K562 (cell line): Measurements from ENCODE around the gene OTUB2. TPM values are rescaled to one million over a fixed set of nuclear protein-coding genes. Genes with fewer than 3 reads are reported as not detected.
A peak's percentile ranks its signal among the peaks of the same experiment; 100 is the strongest.

Experiments
- ATAC-seq: fragments of 200-7000 bp; cut with Tn5 transposase; 3 replicates; pipeline ENCODE4 v1.9.1; 2020; ENCODE audit warnings: moderate library complexity
- BruUV-seq: library from RNA; stranded (reverse); fragments of 400-500 nt; replicated peaks from 2 replicates; lab custom pipeline; 2021; lab: Mats Ljungman, UMichigan
- CTCF ChIA-PET: fragments of 300-600 bp; formaldehyde crosslinking; extraction: SDS; loops from one replicate; lab custom pipeline; 2021; ENCODE audit warnings: low intra/inter-chr PET ratio; lab: Yijun Ruan, JAX
- POLR2A ChIA-PET: fragments of 300-600, 350-650 bp; sonication (Branson Sonifier 250); formaldehyde crosslinking; extraction: SDS; loops from one replicate; lab custom pipeline; 2021; ENCODE audit warnings: antibody characterized with exemption, inconsistent platforms; lab: Yijun Ruan, JAX
- DNase-seq, 4 experiments: peaks; one replicate each; pipeline versions ENCODE4 v3.0.0 to v3.0.0-alpha.2; 2011 to 2018; ENCODE audit warnings: low spot score in 3 of 4, mixed read lengths in 3 of 4; ENCODE audit errors: extremely low read depth in 1 of 4
- FAIRE-seq: peaks from 2 replicates; lab custom pipeline; 2011; peaks lifted over from hg19 to GRCh38; lab: Jason Lieb, UNC
- H2AFZ ChIP-seq: 2 replicates; pipeline ENCODE4 v1.6.0; 2011; ENCODE audit warnings: low read depth, low read length, control low read depth, inconsistent platforms
- H3K27ac ChIP-seq: fragments of 200-600 bp; 3 replicates; pipeline ENCODE4 v1.8.0; 2011; ENCODE audit warnings: low read depth, mild to moderate bottlenecking, control low read depth, inconsistent platforms, low read length, moderate library complexity, mixed read lengths; ENCODE audit errors: extremely low read depth
- H3K27me3 ChIP-seq, 2 experiments: fragments of 300-600 bp in 1 of 2; 2 replicates in 1 of 2; 3 replicates in 1 of 2; pipeline versions ENCODE4 v1.6.0 to v1.8.0; 2011; ENCODE audit warnings: inconsistent platforms in 2 of 2, low read length in 2 of 2, mild to moderate bottlenecking in 1 of 2, mixed read lengths in 1 of 2, moderate library complexity in 1 of 2; ENCODE audit not compliant: control insufficient read depth in 2 of 2, insufficient read depth in 2 of 2
- H3K36me3 ChIP-seq: fragments of 300-600 bp; 3 replicates; pipeline ENCODE4 v1.8.0; 2011; ENCODE audit warnings: mild to moderate bottlenecking, low read length, inconsistent platforms; ENCODE audit not compliant: control insufficient read depth, insufficient read depth
- H3K4me1 ChIP-seq, 2 experiments: fragments of 200-600 bp in 1 of 2; replicated peaks in 1 of 2; 2 replicates in 1 of 2; 3 replicates in 1 of 2; pipeline versions ENCODE4 v1.5.1 to v1.8.0; 2011; ENCODE audit warnings: inconsistent platforms in 2 of 2, low read length in 2 of 2, mild to moderate bottlenecking in 1 of 2, mixed read lengths in 1 of 2, moderate library complexity in 1 of 2; ENCODE audit not compliant: control insufficient read depth in 2 of 2, insufficient read depth in 2 of 2
- H3K4me2 ChIP-seq: 2 replicates; pipeline ENCODE4 v1.6.1; 2011; ENCODE audit warnings: low read length, control low read depth, inconsistent platforms, mixed read lengths; ENCODE audit not compliant: insufficient read depth
- H3K4me3 ChIP-seq: fragments of 200-600 bp; sonication (generic), shearing (Covaris generic); 2 replicates; pipeline ENCODE4 v1.5.1; 2016; ENCODE audit warnings: control low read depth, inconsistent platforms
- H3K79me2 ChIP-seq: fragments of 200-600 bp; 3 replicates; pipeline ENCODE4 v1.8.0; 2011; ENCODE audit warnings: low read length, inconsistent platforms; ENCODE audit not compliant: control insufficient read depth, insufficient read depth
- H3K9ac ChIP-seq, 2 experiments: 2 replicates each; pipeline versions ENCODE4 v1.6.0 to v1.6.1; 2011; ENCODE audit warnings: low read depth in 2 of 2, low read length in 2 of 2, control low read depth in 1 of 2, inconsistent platforms in 1 of 2, mild to moderate bottlenecking in 1 of 2, mixed read lengths in 1 of 2; ENCODE audit not compliant: insufficient read depth in 1 of 2
- H3K9me1 ChIP-seq: one replicate; pipeline ENCODE4 v1.6.0; 2011; ENCODE audit warnings: inconsistent platforms, mild to moderate bottlenecking, low read length, moderate library complexity; ENCODE audit not compliant: control insufficient read depth, insufficient read depth
- H3K9me3 ChIP-seq: replicated peaks from 2 replicates; pipeline ENCODE4 v1.5.1; 2011; ENCODE audit warnings: low read depth, low read length, inconsistent platforms; ENCODE audit not compliant: control insufficient read depth, insufficient read depth
- H4K20me1 ChIP-seq: replicated peaks from 2 replicates; pipeline ENCODE4 v1.6.1; 2011; ENCODE audit warnings: low read length, inconsistent platforms, mixed read lengths; ENCODE audit not compliant: control insufficient read depth, insufficient read depth
- CBFB ChIP-seq: sonication (generic); formaldehyde crosslinking; IDR thresholded peaks from 2 replicates; pipeline ENCODE4 v1.4.0; 2020; ENCODE audit warnings: mild to moderate bottlenecking, missing genetic modification reagents
- ETV5 ChIP-seq: sonication (generic); formaldehyde crosslinking; IDR thresholded peaks from 2 replicates; pipeline ENCODE4 v1.4.0; 2020; ENCODE audit warnings: low read depth, mild to moderate bottlenecking, missing genetic modification reagents
- KDM1A ChIP-seq, 2 experiments: fragments of 450-650 bp; IDR thresholded peaks; 2 replicates each; pipeline ENCODE4 v1.6.1; 2016; ENCODE audit warnings: mild to moderate bottlenecking in 2 of 2
- PRPF4 ChIP-seq: fragments of 200-400 bp; formaldehyde crosslinking; IDR thresholded peaks from one replicate; pipeline ENCODE4 v1.6.1; 2017; ENCODE audit warnings: low read length, low read depth, mild to moderate bottlenecking; ENCODE audit not compliant: insufficient read depth, poor library complexity, severe bottlenecking
- RAD51 ChIP-seq: fragments of 450-650 bp; IDR thresholded peaks from 2 replicates; pipeline ENCODE4 v1.7.1; 2016; ENCODE audit warnings: low read depth, mild to moderate bottlenecking, borderline replicate concordance
- THRB ChIP-seq: fragments of 450-650 bp; formaldehyde crosslinking; conservative IDR thresholded peaks from 2 replicates; pipeline ENCODE4 v1.4.0; 2022; ENCODE audit warnings: mild to moderate bottlenecking, missing genetic modification characterization
- ZMIZ1 ChIP-seq, 2 experiments: fragments of 150-350 bp in 1 of 2; IDR thresholded peaks; 2 replicates each; pipeline ENCODE4 v1.6.1; 2012 to 2016; ENCODE audit warnings: low read depth in 2 of 2, low read length in 2 of 2, mild to moderate bottlenecking in 1 of 2, moderate library complexity in 1 of 2
- ZNF354B ChIP-seq: fragments of 250-450 bp; sonication (Bioruptor Pico); IDR thresholded peaks from 2 replicates; pipeline ENCODE4 v1.4.0; 2020
- WGBS: fragments of 100-300 bp; shearing (Covaris generic); methylation state at CpG from one replicate; pipeline ENCODE4 v1.1.6; 2016; ENCODE audit warnings: low coverage, mixed read lengths; ENCODE audit not compliant: insufficient coverage; ENCODE audit errors: missing lambda C conversion rate; 5-methylcytosine and 5-hydroxymethylcytosine counted together
- in situ Hi-C: fragments of 300-500 bp; cut with MboI; formaldehyde crosslinking; loops from 4 replicates; pipeline ENCODE4 v1.15.0; 2018; ENCODE audit warnings: inconsistent platforms, mixed read lengths
- intact Hi-C: fragments of 100-400 bp; cut with micrococcal nuclease; formaldehyde crosslinking; loops from 2 replicates; pipeline ENCODE4 v1.14.2; 2022
- polyA plus RNA-seq, 8 experiments: library from polyadenylated mRNA; depleted of rRNA in 4 of 8; stranded (reverse) in 5 of 8; unstranded in 3 of 8; fragments of >200 nt; fragmentation: Nextera tagmentation in 2 of 8; fragmentation: Illumina TruSeq in 1 of 8; extraction: Ambion mirVana in 2 of 8; extraction: Trizol in 1 of 8; gene quantifications; 2 replicates each; pipeline versions ENCODE4 v1.2.1 to v1.2.3, GENCODE V29; 2011 to 2014; ENCODE audit warnings: inconsistent platforms in 1 of 8, missing spikeins in 1 of 8
- total RNA-seq, 7 experiments: library from RNA; depleted of rRNA in 6 of 7; stranded (reverse); fragments of >200 nt in 6 of 7; fragmentation: Illumina TruSeq in 2 of 7; extraction: Trizol in 2 of 7; gene quantifications; 2 replicates each; pipeline versions ENCODE4 v1.2.1 to v1.2.3, GENCODE V29; 2011 to 2021; ENCODE audit warnings: low replicate concordance in 1 of 7
- TF ChIP-seq, protein P1 (sequence below), 3 experiments: IDR thresholded peaks in 2 of 3; conservative IDR thresholded peaks in 1 of 3; 2 replicates each; pipeline ENCODE4 v1.5.1; 2011 to 2012; ENCODE audit warnings: low read length in 3 of 3, mild to moderate bottlenecking in 3 of 3, control low read depth in 2 of 3, improper control_type of control experiment in 1 of 3, inconsistent platforms in 1 of 3, low read depth in 1 of 3, mixed read lengths in 1 of 3, moderate library complexity in 1 of 3; ENCODE audit not compliant: insufficient read depth in 2 of 3
- TF ChIP-seq, protein P2 (sequence below): fragments of 250-450 bp; sonication (Bioruptor Pico); IDR thresholded peaks from 2 replicates; pipeline ENCODE4 v1.8.0; 2021; ENCODE audit warnings: mild to moderate bottlenecking, moderate library complexity

OTUB2 gene
- total and polyA plus RNA-seq, 9 of the 15 experiments (the other 6 are each of a cell fraction or from before 2014, with no cell fraction given) = 0.01 to 0.31 (median 0.11) TPM

DNA sequence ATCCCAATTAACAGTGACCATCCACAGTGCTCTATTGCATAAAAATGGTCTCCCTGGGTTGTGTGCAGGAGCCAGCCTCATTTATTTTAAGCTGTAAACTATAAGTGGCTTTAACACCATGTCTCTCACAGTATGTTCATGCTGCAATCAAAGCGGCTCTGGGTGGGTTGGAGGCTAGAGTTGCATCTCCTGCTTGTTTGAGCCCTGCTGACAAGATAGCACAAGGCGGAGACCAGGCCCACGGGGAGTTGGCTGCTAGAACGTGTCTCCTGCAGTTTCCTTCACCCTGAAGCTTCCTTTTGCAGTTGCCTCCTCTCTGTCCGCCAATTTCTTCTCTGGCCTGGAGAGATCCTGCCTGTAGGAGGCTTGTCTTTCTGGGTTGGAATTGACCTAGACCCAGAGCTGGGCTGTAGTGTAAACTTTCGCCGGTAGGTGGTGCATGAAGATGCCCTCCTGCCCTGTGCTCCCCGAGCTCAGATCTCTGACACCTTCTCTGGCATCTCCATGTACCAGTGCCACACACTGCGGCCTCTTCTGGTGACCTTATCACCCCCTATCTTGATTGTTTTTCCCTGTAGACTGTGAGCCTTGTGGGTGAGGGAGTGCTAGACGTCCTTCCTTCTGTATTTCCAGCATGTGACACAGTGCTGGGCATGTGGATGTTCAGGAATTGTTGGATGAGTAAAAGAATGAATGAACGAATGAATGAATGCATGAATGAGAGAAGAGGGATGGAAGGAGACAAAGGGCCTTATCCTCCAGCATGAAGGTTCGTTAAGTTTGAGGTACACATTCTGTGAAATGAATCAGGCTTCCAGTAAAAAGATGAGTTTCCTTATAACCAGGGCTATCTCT lies 10.4 kb downstream of the OTUB2 start (continued):
- TF ChIP-seq, protein P1, sequence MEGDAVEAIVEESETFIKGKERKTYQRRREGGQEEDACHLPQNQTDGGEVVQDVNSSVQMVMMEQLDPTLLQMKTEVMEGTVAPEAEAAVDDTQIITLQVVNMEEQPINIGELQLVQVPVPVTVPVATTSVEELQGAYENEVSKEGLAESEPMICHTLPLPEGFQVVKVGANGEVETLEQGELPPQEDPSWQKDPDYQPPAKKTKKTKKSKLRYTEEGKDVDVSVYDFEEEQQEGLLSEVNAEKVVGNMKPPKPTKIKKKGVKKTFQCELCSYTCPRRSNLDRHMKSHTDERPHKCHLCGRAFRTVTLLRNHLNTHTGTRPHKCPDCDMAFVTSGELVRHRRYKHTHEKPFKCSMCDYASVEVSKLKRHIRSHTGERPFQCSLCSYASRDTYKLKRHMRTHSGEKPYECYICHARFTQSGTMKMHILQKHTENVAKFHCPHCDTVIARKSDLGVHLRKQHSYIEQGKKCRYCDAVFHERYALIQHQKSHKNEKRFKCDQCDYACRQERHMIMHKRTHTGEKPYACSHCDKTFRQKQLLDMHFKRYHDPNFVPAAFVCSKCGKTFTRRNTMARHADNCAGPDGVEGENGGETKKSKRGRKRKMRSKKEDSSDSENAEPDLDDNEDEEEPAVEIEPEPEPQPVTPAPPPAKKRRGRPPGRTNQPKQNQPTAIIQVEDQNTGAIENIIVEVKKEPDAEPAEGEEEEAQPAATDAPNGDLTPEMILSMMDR (IDR thresholded peaks at IDR 0.05 in 2 of 3, conservative IDR thresholded peaks at IDR 0.05 in 1 of 3; ENCODE audit: insufficient read depth in 2 of 3, low read depth in 1 of 3, low read length in 3 of 3) = peak; percentile 80 to 84 (median 84)

DNA sequence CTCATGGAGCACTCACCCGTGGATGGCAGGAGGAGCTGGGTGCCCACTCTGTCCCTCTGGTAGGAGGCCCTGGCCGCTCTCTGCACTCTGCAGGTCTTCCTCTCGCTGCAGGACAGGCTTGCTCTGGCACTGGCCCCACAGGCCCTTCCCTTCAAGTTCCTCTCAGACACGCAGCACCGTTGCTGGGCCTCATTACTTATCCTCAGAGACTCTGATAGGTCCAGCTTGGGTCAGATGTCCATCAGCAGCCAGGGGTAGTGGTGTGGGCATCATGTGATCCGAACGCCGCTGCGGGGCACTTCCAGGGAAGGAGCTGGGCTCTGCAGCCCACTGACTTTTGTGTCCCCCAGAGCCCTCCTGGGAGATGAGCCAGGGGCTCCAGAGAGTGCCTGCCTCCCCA lies 11.8 kb downstream of the OTUB2 start:
- Histone ChIP-seq H3K4me3 (no peak overlapping the region), H3K79me2 (no peaks in the 10 kb centered on the region), H3K9me3 (no peaks in the 10 kb centered on the region), H3K27ac (no peak overlapping the region), H3K9ac (no peak overlapping the region; a peak in 1 of 4 replicates), H4K20me1 (no peaks in the 10 kb centered on the region; the same call in 1 of the 2 replicates), H3K9me1 (no peaks in the 10 kb centered on the region), H3K4me1 (no peaks in the 10 kb centered on the region), H2AFZ (no peak overlapping the region), H3K27me3 (peaks cover 4 to 24% of the 10 kb centered on the region in 2 experiments; a peak in 4 of 5 replicates), H3K4me2 (no peak overlapping the region), H3K36me3 (no peaks in the 10 kb centered on the region)
- no peak for TF ChIP-seq KDM1A (IDR thresholded peaks at IDR 0.05)
- TF ChIP-seq PRPF4 = no peak
- no peak for TF ChIP-seq CBFB (CRISPR knock-in tag)
- TF ChIP-seq THRB (CRISPR knock-in tag) = no peak
- TF ChIP-seq ETV5 = no peak
- TF ChIP-seq ZMIZ1 (IDR thresholded peaks at IDR 0.05; ENCODE audit: low read depth in 2 of 2, low read length in 2 of 2) = no peak
- TF ChIP-seq, protein P2, sequence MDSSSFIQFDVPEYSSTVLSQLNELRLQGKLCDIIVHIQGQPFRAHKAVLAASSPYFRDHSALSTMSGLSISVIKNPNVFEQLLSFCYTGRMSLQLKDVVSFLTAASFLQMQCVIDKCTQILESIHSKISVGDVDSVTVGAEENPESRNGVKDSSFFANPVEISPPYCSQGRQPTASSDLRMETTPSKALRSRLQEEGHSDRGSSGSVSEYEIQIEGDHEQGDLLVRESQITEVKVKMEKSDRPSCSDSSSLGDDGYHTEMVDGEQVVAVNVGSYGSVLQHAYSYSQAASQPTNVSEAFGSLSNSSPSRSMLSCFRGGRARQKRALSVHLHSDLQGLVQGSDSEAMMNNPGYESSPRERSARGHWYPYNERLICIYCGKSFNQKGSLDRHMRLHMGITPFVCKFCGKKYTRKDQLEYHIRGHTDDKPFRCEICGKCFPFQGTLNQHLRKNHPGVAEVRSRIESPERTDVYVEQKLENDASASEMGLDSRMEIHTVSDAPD (CRISPR knock-in tag) = no peak
- no peak for TF ChIP-seq ZNF354B (CRISPR knock-in tag)
- no peak for TF ChIP-seq RAD51
- FAIRE-seq (no peak), ATAC-seq (no peak), DNase-seq (no peak)
- CTCF ChIA-PET = no interaction called here
- in situ Hi-C loops (loop anchor here (5.0 kb wide), 1 partner anchor 99 kb away; no protein-coding TSS in a partner anchor), intact Hi-C loops (no loop called here)
- POLR2A ChIA-PET = interaction anchor here (0.6 to 0.7 kb wide), 2 partner anchors 10 to 21 kb away, joined by 3 read pairs; no protein-coding TSS in a partner anchor
- BruUV-seq = no TSS peak
- WGBS = 3% methylated on average over 5 of the region's 9 CpGs
